Spleen (tissue), 11 donors: ENCODE results near the gene SLC4A1AP. TPM values are rescaled to one million over a fixed set of nuclear protein-coding genes. Genes with fewer than 3 reads are reported as not detected.

Experiments used
- DNase-seq: peaks from one replicate; pipeline ENCODE4 v3.0.0-alpha.2; 2020
- H3K27ac ChIP-seq, 8 donors: fragments of 200-600 bp; sonication (generic) in 7 of 8; 1 replicate in 4 of 8; 2 replicates in 4 of 8; pipeline versions ENCODE4 v1.5.0 to v1.8.0; 2016 to 2021; ENCODE audit warnings: inconsistent platforms in 4 of 8, mild to moderate bottlenecking in 4 of 8, moderate library complexity in 1 of 8
- H3K27me3 ChIP-seq, 7 donors: fragments of 200-600 bp; sonication (generic) in 6 of 7; replicated peaks in 1 of 7; 1 replicate in 4 of 7; 2 replicates in 3 of 7; pipeline versions ENCODE4 v1.5.0 to v1.8.0; 2016 to 2021; ENCODE audit warnings: inconsistent platforms in 3 of 7, mild to moderate bottlenecking in 1 of 7
- H3K36me3 ChIP-seq, 6 donors: fragments of 200-600 bp; sonication (generic) in 5 of 6; 1 replicate in 4 of 6; 2 replicates in 2 of 6; pipeline versions ENCODE4 v1.5.0 to v1.8.0; 2016 to 2021; ENCODE audit warnings: inconsistent platforms in 2 of 6
- H3K4me1 ChIP-seq, 6 donors: fragments of 200-600 bp; sonication (generic) in 5 of 6; 1 replicate in 3 of 6; 2 replicates in 3 of 6; pipeline versions ENCODE4 v1.5.0 to v1.8.0; 2016 to 2021; ENCODE audit warnings: inconsistent platforms in 3 of 6
- H3K4me3 ChIP-seq, 8 donors: fragments of 200-600 bp; sonication (generic) in 7 of 8; 1 replicate in 4 of 8; 2 replicates in 4 of 8; pipeline versions ENCODE4 v1.5.0 to v1.8.0; 2016 to 2021; ENCODE audit warnings: inconsistent platforms in 4 of 8, mild to moderate bottlenecking in 4 of 8, moderate library complexity in 2 of 8
- H3K9me3 ChIP-seq, 8 donors: fragments of 200-600 bp; sonication (generic) in 7 of 8; 1 replicate in 4 of 8; 2 replicates in 4 of 8; pipeline versions ENCODE4 v1.5.0 to v1.8.0; 2016 to 2021; ENCODE audit warnings: inconsistent platforms in 4 of 8
- CTCF ChIP-seq, 11 experiments: fragments of 200-600 bp in 7 of 11; fragments of 450-650 bp in 4 of 11; sonication (generic) in 4 of 11; IDR thresholded peaks in 8 of 11; conservative IDR thresholded peaks in 3 of 11; 1 replicate in 7 of 11; 2 replicates in 4 of 11; pipeline versions ENCODE4 v1.4.0 to v1.8.0; 2016 to 2021; ENCODE audit warnings: antibody characterized with exemption in 11 of 11, inconsistent platforms in 4 of 11, mild to moderate bottlenecking in 1 of 11
- POLR2A ChIP-seq, 3 donors: fragments of 450-650 bp; IDR thresholded peaks; one replicate each; pipeline ENCODE4 v1.5.1; 2017; ENCODE audit warnings: antibody characterized with exemption in 3 of 3, mild to moderate bottlenecking in 1 of 3
- POLR2AphosphoS5 ChIP-seq, 3 donors: sonication (generic); formaldehyde crosslinking; IDR thresholded peaks; one replicate each; pipeline ENCODE4 v1.5.1; 2017; ENCODE audit warnings: antibody characterized with exemption in 3 of 3
- WGBS, 5 donors: extraction: QIAGEN DNeasy Blood & Tissue Kit in 3 of 5; methylation state at CpG; one replicate each; pipeline versions ENCODE4 v1.1.5 to v1.1.7; 2013 to 2018; 5-methylcytosine and 5-hydroxymethylcytosine counted together
- intact Hi-C: fragments of 100-400 bp; cut with DNase I; formaldehyde crosslinking; loops from one replicate; pipeline ENCODE4 v1.15.0; 2023; ENCODE audit warnings: low total_unique reads
- polyA plus RNA-seq, 3 donors: library from polyadenylated mRNA; stranded (reverse); fragments of 200-250 nt; gene quantifications; one replicate each; pipeline ENCODE4 v1.2.1, GENCODE V29; 2013
- total RNA-seq, 7 donors: library from RNA; depleted of rRNA in 3 of 7; stranded (reverse); fragments of >200 nt in 3 of 7; fragmentation: NEBNext Ultra II Directional in 4 of 7; extraction: Animal tissue kit (Norgen Biotek cat#: 25700) in 4 of 7; gene quantifications; one replicate each; pipeline versions ENCODE4 v1.1.0 to v1.2.1, GENCODE V29; 2016 to 2021
- donor health status: healthy with polysubstance abuse.
- donor health status: DM: no; HTN: no; CAD: no; lungs with moderate emphysema.
- donor health status: DM: no; HTN: no; CAD: no.
- donor health status: Bipolar disorder and iron deficiency.
- donor health status: healthy.
- donor health status: DM: no; HTN: no; CAD: no.
- donor health status: DM: yes; HTN: yes; CAD: no.

Gene SLC4A1AP
- total and polyA plus RNA-seq, 10 donors: 10.5 to 25.4 (median 19.1) TPM

DNA sequence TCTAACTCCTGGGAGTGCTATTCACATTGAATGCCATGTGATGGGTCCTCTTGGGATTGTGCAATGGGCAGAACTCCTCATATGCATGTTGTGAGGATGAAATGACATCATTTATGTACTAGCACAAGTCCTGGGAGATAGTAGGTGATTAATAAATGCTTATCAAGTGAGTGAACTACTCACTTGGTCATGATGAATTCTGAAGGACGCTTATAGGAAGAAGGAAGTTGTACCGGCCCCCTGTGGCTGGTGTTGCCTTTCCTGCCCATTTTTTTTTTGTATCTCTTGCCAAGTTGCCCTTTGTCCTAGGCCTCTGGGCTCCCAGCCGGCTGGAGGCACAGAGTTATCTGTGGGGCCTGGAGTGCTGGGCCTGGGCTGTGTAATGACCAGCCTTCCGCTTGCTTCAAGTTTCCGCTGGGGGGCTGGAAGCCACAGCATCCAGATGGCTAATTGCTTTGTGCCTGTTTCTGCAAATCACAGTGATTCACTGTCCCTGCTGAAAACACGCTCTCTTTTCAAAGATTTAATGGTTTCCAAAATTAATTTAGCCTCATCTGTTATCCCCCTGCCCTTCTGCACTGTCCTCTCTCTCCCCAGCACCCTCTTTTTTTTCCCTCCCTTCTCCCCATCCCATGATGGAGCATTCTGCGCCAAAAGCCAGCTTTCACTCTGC is 74.1 kb downstream of the SLC4A1AP start:
- DNase-seq: peak; percentile 82
- Histone ChIP-seq H3K36me3 (no peaks in the 10 kb centered on the region), H3K4me3 (no peak overlapping the region), H3K4me1 (peaks cover 11 to 47% (median 33%) of the 10 kb centered on the region in 6 donors), H3K27ac (peak overlapping the region in 7 of 8 donors; percentile 55 to 85 (median 80)), H3K9me3 (peaks cover 0 to 8% (median 0%) of the 10 kb centered on the region in 8 donors), H3K27me3 (peaks cover 0 to 13% (median 0%) of the 10 kb centered on the region in 7 donors)
- intact Hi-C loops: no loop called here
- TF ChIP-seq POLR2AphosphoS5 (IDR thresholded peaks at IDR 0.05) (peak; percentile 57 to 75 (median 73)), POLR2A (IDR thresholded peaks at IDR 0.05) (no peak), CTCF (IDR thresholded peaks at IDR 0.05 in 8 of 11, conservative IDR thresholded peaks at IDR 0.05 in 3 of 11) (peak in 7 of 11 experiments; percentile 9 to 36 (median 23))
- 53 to 57% (median 54%) methylated on average over 7 of the region's 7 CpGs for WGBS, 5 donors

GRCh38 chr2:27738349-27739057 is 74.8 kb downstream of the SLC4A1AP start:
- Histone ChIP-seq H3K4me3 (no peak overlapping the region), H3K27me3 (peaks cover 0 to 13% (median 0%) of the 10 kb centered on the region in 7 donors), H3K4me1 (peaks cover 11 to 47% (median 33%) of the 10 kb centered on the region in 6 donors), H3K36me3 (no peaks in the 10 kb centered on the region), H3K27ac (peak overlapping the region in 7 of 8 donors; percentile 55 to 85 (median 77)), H3K9me3 (peaks cover 0 to 8% (median 0%) of the 10 kb centered on the region in 8 donors)
- TF ChIP-seq POLR2AphosphoS5 (IDR thresholded peaks at IDR 0.05) (no peak), CTCF (IDR thresholded peaks at IDR 0.05 in 8 of 11, conservative IDR thresholded peaks at IDR 0.05 in 3 of 11) (no peak), POLR2A (IDR thresholded peaks at IDR 0.05) (no peak)
- DNase-seq: no peak
- WGBS, 5 donors: 88 to 91% (median 89%) methylated on average over 13 of the region's 13 CpGs
- intact Hi-C loops: no loop called here

DNA sequence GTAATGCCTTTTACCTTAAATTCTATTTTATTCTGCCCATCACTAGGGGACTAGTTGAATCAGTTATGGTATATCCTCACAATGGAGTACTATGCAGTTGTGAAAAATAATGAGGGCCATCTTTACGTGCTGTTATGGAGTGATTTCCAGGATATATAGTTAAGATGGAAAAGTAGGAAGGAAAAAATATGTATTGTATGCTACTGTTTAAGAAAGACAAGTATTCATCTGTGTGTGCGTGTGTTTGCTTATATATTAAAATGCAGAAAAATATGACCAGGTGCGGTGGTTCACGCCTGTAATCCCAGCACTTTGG is 75.3 kb downstream of the SLC4A1AP start:
- peaks cover 0 to 13% (median 0%) of the 10 kb centered on the region in 7 donors for H3K27me3 ChIP-seq
- H3K36me3 ChIP-seq: no peaks in the 10 kb centered on the region
- H3K9me3 ChIP-seq: peaks cover 0 to 8% (median 0%) of the 10 kb centered on the region in 8 donors
- TF ChIP-seq CTCF (IDR thresholded peaks at IDR 0.05 in 8 of 11, conservative IDR thresholded peaks at IDR 0.05 in 3 of 11) (no peak), POLR2AphosphoS5 (IDR thresholded peaks at IDR 0.05) (no peak), POLR2A (IDR thresholded peaks at IDR 0.05) (no peak)
- peaks cover 11 to 47% (median 33%) of the 10 kb centered on the region in 6 donors for H3K4me1 ChIP-seq
- intact Hi-C loops: no loop called here
- 95 to 98% (median 96%) methylated on average over 4 of the region's 4 CpGs for WGBS, 5 donors
- no peak for DNase-seq
- H3K4me3 ChIP-seq: no peak overlapping the region
- peak overlapping the region in 3 of 8 donors; percentile 73 to 85 (median 84) for H3K27ac ChIP-seq

- DNase-seq: no peak
- peaks cover 0 to 10% (median 0%) of the 10 kb centered on the region in 8 donors for H3K9me3 ChIP-seq
- peaks cover 6 to 21% (median 14%) of the 10 kb centered on the region in 6 donors for H3K4me1 ChIP-seq
- H3K36me3 ChIP-seq: no peaks in the 10 kb centered on the region
- WGBS, 5 donors: 57 to 72% (median 62%) methylated on average over 3 of the region's 3 CpGs
- intact Hi-C loops: no loop called here
- no peaks in the 10 kb centered on the region for H3K27me3 ChIP-seq
- no peak overlapping the region for H3K27ac ChIP-seq
- no peak overlapping the region for H3K4me3 ChIP-seq
- TF ChIP-seq CTCF (IDR thresholded peaks at IDR 0.05 in 8 of 11, conservative IDR thresholded peaks at IDR 0.05 in 3 of 11) (no peak), POLR2AphosphoS5 (IDR thresholded peaks at IDR 0.05) (no peak), POLR2A (IDR thresholded peaks at IDR 0.05) (no peak)
Measured at GRCh38 chr2:27741673-27742072, 78.0 kb downstream of the SLC4A1AP start.
